Vagina (tissue), 2 donors: ENCODE measurements around the gene ITLN1.

ENCODE experiments used
- CTCF ChIP-seq, 3 experiments: fragments of 450-650 bp in 2 of 3; fragments of 200-600 bp in 1 of 3; sonication (generic) in 1 of 3; IDR thresholded peaks; one replicate each; pipeline ENCODE4 v1.5.1; 2017 to 2019; ENCODE audit warnings: antibody characterized with exemption in 3 of 3, mild to moderate bottlenecking in 2 of 3, moderate library complexity in 2 of 3
- POLR2A ChIP-seq, 2 donors: fragments of 450-650 bp; IDR thresholded peaks; one replicate each; pipeline ENCODE4 v1.6.1; 2017; ENCODE audit warnings: antibody characterized with exemption in 2 of 2, mild to moderate bottlenecking in 2 of 2, moderate library complexity in 2 of 2
- POLR2AphosphoS5 ChIP-seq, 2 donors: sonication (generic); formaldehyde crosslinking; IDR thresholded peaks; one replicate each; pipeline ENCODE4 v1.9.0; 2017; ENCODE audit warnings: antibody characterized with exemption in 2 of 2, mild to moderate bottlenecking in 2 of 2, low read depth in 1 of 2; ENCODE audit not compliant: insufficient read depth in 1 of 2

DNA sequence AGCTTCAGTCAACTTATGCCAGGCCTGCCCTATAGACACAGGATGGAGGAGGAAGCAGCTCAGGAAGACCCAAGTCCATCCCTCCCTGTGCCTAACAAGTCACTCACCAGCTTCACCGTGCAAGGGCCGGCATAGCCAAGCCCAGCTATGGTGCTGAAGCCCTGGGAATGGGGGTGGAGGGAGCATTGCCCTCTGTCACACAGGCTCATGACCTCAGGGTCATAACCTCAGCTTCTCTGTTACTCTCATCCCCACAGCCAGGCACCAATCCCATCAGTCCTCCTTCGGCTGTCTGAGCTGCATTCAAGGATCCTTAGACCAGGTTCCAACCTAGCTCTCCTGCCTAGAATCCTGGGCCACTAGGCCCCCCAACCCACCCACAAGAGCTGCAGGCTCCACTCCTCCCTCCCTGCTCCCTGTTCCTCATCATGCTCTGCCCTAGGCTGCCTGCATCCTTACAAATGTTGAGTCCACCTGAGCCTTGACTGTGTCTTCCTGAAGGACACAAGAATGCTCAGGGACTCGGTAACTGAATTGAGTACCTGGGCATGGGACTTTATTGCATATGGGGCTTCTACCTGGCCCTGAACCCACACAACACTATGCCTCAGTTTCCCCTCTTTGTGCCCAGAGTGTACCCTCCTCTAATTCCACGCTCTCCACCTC is 24.0 kb downstream of the ITLN1 start:
- TF ChIP-seq CTCF (IDR thresholded peaks at IDR 0.05) (no peak), POLR2AphosphoS5 (IDR thresholded peaks at IDR 0.05; ENCODE audit: insufficient read depth in 1 of 2, low read depth in 1 of 2) (no peak), POLR2A (IDR thresholded peaks at IDR 0.05) (no peak)
